K562 (cell line): ENCODE data around the gene NOL4L. TPM values are rescaled to one million over a fixed set of nuclear protein-coding genes. Genes with fewer than 3 reads are reported as not detected.

Experiments
- ATF2 ChIP-seq: sonication (generic); formaldehyde crosslinking; IDR thresholded peaks from 2 replicates; pipeline ENCODE4 v1.8.1; 2022; ENCODE audit warnings: missing genetic modification reagents
- CEBPG ChIP-seq, 3 experiments: fragments of 200-800 bp in 1 of 3; sonication (Bioruptor generic) in 1 of 3; sonication (generic) in 1 of 3; formaldehyde crosslinking in 1 of 3; IDR thresholded peaks in 2 of 3; conservative IDR thresholded peaks in 1 of 3; 2 replicates each; pipeline versions ENCODE4 v1.6.1 to v1.8.0; 2016 to 2022; ENCODE audit warnings: missing compliant biosample characterization in 2 of 3, missing genetic modification characterization in 2 of 3, mild to moderate bottlenecking in 1 of 3, missing genetic modification reagents in 1 of 3
- ELF1 ChIP-seq: fragments of 200-800 bp; sonication (Bioruptor generic); IDR thresholded peaks from 2 replicates; pipeline ENCODE4 v1.6.1; 2016; ENCODE audit warnings: missing genetic modification characterization, missing compliant biosample characterization
- KDM1A ChIP-seq, 2 experiments: fragments of 450-650 bp; IDR thresholded peaks; 2 replicates each; pipeline ENCODE4 v1.6.1; 2016; ENCODE audit warnings: mild to moderate bottlenecking in 2 of 2
- L3MBTL2 ChIP-seq: fragments of 450-650 bp; IDR thresholded peaks from 2 replicates; pipeline ENCODE4 v1.6.1; 2016; ENCODE audit warnings: mild to moderate bottlenecking, moderate library complexity
- ZNF212 ChIP-seq: fragments of 450-650 bp; formaldehyde crosslinking; IDR thresholded peaks from 2 replicates; pipeline ENCODE4 v1.4.0; 2020; ENCODE audit warnings: mild to moderate bottlenecking
- ZNF354B ChIP-seq: fragments of 250-450 bp; sonication (Bioruptor Pico); IDR thresholded peaks from 2 replicates; pipeline ENCODE4 v1.4.0; 2020
- ZNF551 ChIP-seq: fragments of 250-450 bp; sonication (Bioruptor Pico); IDR thresholded peaks from 2 replicates; pipeline ENCODE4 v1.5.0; 2021; ENCODE audit warnings: mild to moderate bottlenecking, moderate library complexity
- ZNF644 ChIP-seq: fragments of 200-800 bp; sonication (Bioruptor generic); IDR thresholded peaks from 2 replicates; pipeline ENCODE4 v1.6.1; 2016; ENCODE audit warnings: low read depth, missing genetic modification characterization, missing compliant biosample characterization
- polyA plus RNA-seq, 8 experiments: library from polyadenylated mRNA; depleted of rRNA in 4 of 8; stranded (reverse) in 5 of 8; unstranded in 3 of 8; fragments of >200 nt; fragmentation: Nextera tagmentation in 2 of 8; fragmentation: Illumina TruSeq in 1 of 8; extraction: Ambion mirVana in 2 of 8; extraction: Trizol in 1 of 8; gene quantifications; 2 replicates each; pipeline versions ENCODE4 v1.2.1 to v1.2.3, GENCODE V29; 2011 to 2014; ENCODE audit warnings: inconsistent platforms in 1 of 8, missing spikeins in 1 of 8
- total RNA-seq, 7 experiments: library from RNA; depleted of rRNA in 6 of 7; stranded (reverse); fragments of >200 nt in 6 of 7; fragmentation: Illumina TruSeq in 2 of 7; extraction: Trizol in 2 of 7; gene quantifications; 2 replicates each; pipeline versions ENCODE4 v1.2.1 to v1.2.3, GENCODE V29; 2011 to 2021; ENCODE audit warnings: low replicate concordance in 1 of 7
- TF ChIP-seq, protein P1 (sequence below): fragments of 450-650 bp; IDR thresholded peaks from 2 replicates; pipeline ENCODE4 v1.6.1; 2016; ENCODE audit warnings: mild to moderate bottlenecking, moderate library complexity
- TF ChIP-seq, protein P2 (sequence below): sonication (generic); formaldehyde crosslinking; IDR thresholded peaks from 2 replicates; pipeline ENCODE4 v1.8.0; 2022; ENCODE audit warnings: mild to moderate bottlenecking, missing genetic modification reagents, borderline replicate concordance

NOL4L gene
- total and polyA plus RNA-seq, 9 of the 15 experiments (the other 6 are each of a cell fraction or from before 2014, with no cell fraction given), result 5.1 to 36.2 (median 13.6) TPM

DNA sequence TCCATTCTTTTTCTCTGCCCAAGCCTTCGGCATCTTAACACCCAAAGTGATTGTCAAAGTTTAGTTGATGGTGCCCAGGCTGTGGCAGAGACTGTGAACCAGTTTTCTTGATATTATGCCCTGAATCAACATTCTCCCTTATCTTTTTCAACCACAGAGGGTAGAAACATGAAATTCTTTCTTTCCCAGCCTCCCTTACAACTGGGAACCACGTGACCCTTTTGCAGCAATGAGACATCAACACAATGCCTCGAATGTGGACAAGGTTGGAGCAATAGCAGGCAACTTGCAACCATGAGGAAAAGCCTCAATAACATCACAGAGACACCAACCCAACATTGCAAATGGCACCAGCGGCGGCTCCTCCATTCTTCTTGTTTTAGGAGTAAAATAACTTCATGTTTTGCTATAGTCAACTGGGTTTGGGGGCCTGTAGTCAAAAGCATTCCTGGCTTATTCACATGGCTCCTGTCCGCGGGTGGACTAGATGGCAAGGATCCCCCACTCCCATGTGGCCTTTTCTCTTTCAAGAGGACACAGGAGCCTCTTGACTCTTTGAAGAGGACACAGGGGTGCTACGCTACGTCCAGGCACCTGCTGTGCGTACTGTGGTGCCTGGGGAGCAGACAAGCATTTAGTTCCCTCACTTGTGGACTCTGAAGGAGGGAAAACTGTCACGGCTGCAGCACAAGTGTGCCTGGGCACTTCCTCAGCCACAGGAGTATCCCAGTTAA, 90.5 kb downstream of the NOL4L start (continued):
- TF ChIP-seq CEBPG (CRISPR knock-in tag; IDR thresholded peaks at IDR 0.05) (0 out of 2 replicates have a peak, but pooled peaks have one; percentile 12), CEBPG (tag; conservative IDR thresholded peaks at IDR 0.05 in 1 of 2, IDR thresholded peaks at IDR 0.05 in 1 of 2) (no peak), L3MBTL2 (0 out of 2 replicates have a peak, but pooled peaks have one; percentile 21), ZNF354B (no peak), KDM1A (IDR thresholded peaks at IDR 0.05) (no peak), ATF2 (CRISPR knock-in tag) (no peak), ELF1 (tag) (no peak), ZNF644 (tag) (no peak), ZNF551 (CRISPR knock-in tag) (no peak), ZNF212 (CRISPR knock-in tag) (no peak)
- TF ChIP-seq, protein P1, sequence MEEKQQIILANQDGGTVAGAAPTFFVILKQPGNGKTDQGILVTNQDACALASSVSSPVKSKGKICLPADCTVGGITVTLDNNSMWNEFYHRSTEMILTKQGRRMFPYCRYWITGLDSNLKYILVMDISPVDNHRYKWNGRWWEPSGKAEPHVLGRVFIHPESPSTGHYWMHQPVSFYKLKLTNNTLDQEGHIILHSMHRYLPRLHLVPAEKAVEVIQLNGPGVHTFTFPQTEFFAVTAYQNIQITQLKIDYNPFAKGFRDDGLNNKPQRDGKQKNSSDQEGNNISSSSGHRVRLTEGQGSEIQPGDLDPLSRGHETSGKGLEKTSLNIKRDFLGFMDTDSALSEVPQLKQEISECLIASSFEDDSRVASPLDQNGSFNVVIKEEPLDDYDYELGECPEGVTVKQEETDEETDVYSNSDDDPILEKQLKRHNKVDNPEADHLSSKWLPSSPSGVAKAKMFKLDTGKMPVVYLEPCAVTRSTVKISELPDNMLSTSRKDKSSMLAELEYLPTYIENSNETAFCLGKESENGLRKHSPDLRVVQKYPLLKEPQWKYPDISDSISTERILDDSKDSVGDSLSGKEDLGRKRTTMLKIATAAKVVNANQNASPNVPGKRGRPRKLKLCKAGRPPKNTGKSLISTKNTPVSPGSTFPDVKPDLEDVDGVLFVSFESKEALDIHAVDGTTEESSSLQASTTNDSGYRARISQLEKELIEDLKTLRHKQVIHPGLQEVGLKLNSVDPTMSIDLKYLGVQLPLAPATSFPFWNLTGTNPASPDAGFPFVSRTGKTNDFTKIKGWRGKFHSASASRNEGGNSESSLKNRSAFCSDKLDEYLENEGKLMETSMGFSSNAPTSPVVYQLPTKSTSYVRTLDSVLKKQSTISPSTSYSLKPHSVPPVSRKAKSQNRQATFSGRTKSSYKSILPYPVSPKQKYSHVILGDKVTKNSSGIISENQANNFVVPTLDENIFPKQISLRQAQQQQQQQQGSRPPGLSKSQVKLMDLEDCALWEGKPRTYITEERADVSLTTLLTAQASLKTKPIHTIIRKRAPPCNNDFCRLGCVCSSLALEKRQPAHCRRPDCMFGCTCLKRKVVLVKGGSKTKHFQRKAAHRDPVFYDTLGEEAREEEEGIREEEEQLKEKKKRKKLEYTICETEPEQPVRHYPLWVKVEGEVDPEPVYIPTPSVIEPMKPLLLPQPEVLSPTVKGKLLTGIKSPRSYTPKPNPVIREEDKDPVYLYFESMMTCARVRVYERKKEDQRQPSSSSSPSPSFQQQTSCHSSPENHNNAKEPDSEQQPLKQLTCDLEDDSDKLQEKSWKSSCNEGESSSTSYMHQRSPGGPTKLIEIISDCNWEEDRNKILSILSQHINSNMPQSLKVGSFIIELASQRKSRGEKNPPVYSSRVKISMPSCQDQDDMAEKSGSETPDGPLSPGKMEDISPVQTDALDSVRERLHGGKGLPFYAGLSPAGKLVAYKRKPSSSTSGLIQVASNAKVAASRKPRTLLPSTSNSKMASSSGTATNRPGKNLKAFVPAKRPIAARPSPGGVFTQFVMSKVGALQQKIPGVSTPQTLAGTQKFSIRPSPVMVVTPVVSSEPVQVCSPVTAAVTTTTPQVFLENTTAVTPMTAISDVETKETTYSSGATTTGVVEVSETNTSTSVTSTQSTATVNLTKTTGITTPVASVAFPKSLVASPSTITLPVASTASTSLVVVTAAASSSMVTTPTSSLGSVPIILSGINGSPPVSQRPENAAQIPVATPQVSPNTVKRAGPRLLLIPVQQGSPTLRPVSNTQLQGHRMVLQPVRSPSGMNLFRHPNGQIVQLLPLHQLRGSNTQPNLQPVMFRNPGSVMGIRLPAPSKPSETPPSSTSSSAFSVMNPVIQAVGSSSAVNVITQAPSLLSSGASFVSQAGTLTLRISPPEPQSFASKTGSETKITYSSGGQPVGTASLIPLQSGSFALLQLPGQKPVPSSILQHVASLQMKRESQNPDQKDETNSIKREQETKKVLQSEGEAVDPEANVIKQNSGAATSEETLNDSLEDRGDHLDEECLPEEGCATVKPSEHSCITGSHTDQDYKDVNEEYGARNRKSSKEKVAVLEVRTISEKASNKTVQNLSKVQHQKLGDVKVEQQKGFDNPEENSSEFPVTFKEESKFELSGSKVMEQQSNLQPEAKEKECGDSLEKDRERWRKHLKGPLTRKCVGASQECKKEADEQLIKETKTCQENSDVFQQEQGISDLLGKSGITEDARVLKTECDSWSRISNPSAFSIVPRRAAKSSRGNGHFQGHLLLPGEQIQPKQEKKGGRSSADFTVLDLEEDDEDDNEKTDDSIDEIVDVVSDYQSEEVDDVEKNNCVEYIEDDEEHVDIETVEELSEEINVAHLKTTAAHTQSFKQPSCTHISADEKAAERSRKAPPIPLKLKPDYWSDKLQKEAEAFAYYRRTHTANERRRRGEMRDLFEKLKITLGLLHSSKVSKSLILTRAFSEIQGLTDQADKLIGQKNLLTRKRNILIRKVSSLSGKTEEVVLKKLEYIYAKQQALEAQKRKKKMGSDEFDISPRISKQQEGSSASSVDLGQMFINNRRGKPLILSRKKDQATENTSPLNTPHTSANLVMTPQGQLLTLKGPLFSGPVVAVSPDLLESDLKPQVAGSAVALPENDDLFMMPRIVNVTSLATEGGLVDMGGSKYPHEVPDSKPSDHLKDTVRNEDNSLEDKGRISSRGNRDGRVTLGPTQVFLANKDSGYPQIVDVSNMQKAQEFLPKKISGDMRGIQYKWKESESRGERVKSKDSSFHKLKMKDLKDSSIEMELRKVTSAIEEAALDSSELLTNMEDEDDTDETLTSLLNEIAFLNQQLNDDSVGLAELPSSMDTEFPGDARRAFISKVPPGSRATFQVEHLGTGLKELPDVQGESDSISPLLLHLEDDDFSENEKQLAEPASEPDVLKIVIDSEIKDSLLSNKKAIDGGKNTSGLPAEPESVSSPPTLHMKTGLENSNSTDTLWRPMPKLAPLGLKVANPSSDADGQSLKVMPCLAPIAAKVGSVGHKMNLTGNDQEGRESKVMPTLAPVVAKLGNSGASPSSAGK, result no peak
- TF ChIP-seq, protein P2, sequence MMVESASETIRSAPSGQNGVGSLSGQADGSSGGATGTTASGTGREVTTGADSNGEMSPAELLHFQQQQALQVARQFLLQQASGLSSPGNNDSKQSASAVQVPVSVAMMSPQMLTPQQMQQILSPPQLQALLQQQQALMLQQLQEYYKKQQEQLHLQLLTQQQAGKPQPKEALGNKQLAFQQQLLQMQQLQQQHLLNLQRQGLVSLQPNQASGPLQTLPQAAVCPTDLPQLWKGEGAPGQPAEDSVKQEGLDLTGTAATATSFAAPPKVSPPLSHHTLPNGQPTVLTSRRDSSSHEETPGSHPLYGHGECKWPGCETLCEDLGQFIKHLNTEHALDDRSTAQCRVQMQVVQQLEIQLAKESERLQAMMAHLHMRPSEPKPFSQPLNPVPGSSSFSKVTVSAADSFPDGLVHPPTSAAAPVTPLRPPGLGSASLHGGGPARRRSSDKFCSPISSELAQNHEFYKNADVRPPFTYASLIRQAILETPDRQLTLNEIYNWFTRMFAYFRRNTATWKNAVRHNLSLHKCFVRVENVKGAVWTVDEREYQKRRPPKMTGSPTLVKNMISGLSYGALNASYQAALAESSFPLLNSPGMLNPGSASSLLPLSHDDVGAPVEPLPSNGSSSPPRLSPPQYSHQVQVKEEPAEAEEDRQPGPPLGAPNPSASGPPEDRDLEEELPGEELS (CRISPR knock-in tag), result no peak
